Ascending aorta (tissue), 2 donors: ENCODE results near the gene ESRRA. TPM values are rescaled to one million over a fixed set of nuclear protein-coding genes. Genes with fewer than 3 reads are reported as not detected.

Experiments
- DNase-seq, 2 donors: peaks; one replicate each; pipeline ENCODE4 v3.0.0-alpha.2; 2019; ENCODE audit warnings: low spot score in 2 of 2
- H3K27ac ChIP-seq, 2 donors: fragments of 200-600 bp; sonication (generic); one replicate each; pipeline ENCODE4 v1.5.1; 2016 to 2017; ENCODE audit warnings: mild to moderate bottlenecking in 1 of 2
- H3K27me3 ChIP-seq: fragments of 200-600 bp; sonication (generic); one replicate; pipeline ENCODE4 v1.5.1; 2017
- H3K36me3 ChIP-seq, 2 donors: fragments of 200-600 bp; sonication (generic); one replicate each; pipeline ENCODE4 v1.5.1; 2016
- H3K4me1 ChIP-seq, 2 donors: fragments of 200-600 bp; sonication (generic); one replicate each; pipeline ENCODE4 v1.5.1; 2016 to 2017; ENCODE audit warnings: mild to moderate bottlenecking in 1 of 2
- H3K4me3 ChIP-seq, 2 donors: fragments of 200-600 bp; sonication (generic); one replicate each; pipeline ENCODE4 v1.5.1; 2016 to 2017; ENCODE audit warnings: mild to moderate bottlenecking in 1 of 2
- H3K9me3 ChIP-seq, 2 donors: fragments of 200-600 bp; sonication (generic); one replicate each; pipeline ENCODE4 v1.5.1; 2016
- intact Hi-C: fragments of 100-400 bp; cut with DNase I; formaldehyde crosslinking; loops from one replicate; pipeline ENCODE4 v1.15.1; 2023
- total RNA-seq: library from RNA; depleted of rRNA; stranded (reverse); fragments of >200 nt; gene quantifications from one replicate; pipeline ENCODE4 v1.1.0, GENCODE V29; 2016
- TF ChIP-seq, protein P1 (sequence below), 3 experiments: fragments of 200-600 bp in 2 of 3; fragments of 450-650 bp in 1 of 3; sonication (generic) in 2 of 3; IDR thresholded peaks; one replicate each; pipeline ENCODE4 v1.5.1; 2016 to 2019; ENCODE audit warnings: antibody characterized with exemption in 3 of 3, mild to moderate bottlenecking in 1 of 3, moderate library complexity in 1 of 3

ESRRA gene
- total RNA-seq, 1 donor from 2014 or later, result 53.4 TPM

DNA sequence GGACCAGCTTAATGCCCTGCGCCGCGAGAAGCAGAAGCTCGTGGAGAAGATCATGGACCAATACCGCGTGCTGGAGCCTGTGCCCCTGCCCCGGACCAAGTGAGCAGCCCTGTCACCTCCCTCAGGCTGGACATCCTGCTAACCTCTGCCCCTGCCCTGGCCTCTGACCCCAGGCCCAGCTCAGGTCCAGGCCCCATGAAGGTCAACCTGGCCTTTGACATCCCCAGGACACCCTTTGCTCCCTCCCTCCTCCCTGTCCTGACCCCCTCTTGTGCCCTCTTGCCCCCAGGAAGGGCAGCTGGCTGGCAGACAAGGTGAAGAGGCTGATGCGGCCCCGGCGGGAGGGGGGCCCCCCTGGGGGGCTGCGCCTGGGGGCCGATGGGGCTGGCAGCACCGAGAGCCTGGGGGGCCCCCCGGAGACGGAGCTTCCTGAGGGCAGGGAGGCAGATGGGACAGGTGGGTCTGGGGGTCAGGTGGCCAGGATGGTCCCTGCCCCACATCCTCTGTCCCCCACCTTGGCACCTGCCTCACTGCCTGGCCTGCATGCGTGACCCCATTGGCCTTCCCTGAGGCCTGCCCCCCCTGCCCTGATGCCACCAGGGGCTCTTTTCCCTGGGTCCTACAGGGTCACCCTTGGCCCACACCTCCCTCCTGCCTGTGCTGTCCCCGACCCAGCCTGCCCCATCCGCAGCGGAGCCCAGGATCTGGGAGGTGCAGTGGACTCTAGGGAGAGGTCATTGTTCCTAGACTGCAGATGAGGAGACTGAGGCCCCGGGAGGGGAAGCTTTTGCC lies 48.6 kb downstream of the ESRRA start:
- no peaks in the 10 kb centered on the region for H3K36me3 ChIP-seq
- H3K4me3 ChIP-seq, result no peak overlapping the region
- H3K9me3 ChIP-seq, result no peaks in the 10 kb centered on the region
- DNase-seq, result no peak
- H3K4me1 ChIP-seq, result peaks cover 9 to 18% of the 10 kb centered on the region in 2 donors
- H3K27ac ChIP-seq, result no peak overlapping the region
- H3K27me3 ChIP-seq, result no peaks in the 10 kb centered on the region
- TF ChIP-seq, protein P1, sequence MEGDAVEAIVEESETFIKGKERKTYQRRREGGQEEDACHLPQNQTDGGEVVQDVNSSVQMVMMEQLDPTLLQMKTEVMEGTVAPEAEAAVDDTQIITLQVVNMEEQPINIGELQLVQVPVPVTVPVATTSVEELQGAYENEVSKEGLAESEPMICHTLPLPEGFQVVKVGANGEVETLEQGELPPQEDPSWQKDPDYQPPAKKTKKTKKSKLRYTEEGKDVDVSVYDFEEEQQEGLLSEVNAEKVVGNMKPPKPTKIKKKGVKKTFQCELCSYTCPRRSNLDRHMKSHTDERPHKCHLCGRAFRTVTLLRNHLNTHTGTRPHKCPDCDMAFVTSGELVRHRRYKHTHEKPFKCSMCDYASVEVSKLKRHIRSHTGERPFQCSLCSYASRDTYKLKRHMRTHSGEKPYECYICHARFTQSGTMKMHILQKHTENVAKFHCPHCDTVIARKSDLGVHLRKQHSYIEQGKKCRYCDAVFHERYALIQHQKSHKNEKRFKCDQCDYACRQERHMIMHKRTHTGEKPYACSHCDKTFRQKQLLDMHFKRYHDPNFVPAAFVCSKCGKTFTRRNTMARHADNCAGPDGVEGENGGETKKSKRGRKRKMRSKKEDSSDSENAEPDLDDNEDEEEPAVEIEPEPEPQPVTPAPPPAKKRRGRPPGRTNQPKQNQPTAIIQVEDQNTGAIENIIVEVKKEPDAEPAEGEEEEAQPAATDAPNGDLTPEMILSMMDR (IDR thresholded peaks at IDR 0.05), result no peak
- intact Hi-C loops, result no loop called here

DNA sequence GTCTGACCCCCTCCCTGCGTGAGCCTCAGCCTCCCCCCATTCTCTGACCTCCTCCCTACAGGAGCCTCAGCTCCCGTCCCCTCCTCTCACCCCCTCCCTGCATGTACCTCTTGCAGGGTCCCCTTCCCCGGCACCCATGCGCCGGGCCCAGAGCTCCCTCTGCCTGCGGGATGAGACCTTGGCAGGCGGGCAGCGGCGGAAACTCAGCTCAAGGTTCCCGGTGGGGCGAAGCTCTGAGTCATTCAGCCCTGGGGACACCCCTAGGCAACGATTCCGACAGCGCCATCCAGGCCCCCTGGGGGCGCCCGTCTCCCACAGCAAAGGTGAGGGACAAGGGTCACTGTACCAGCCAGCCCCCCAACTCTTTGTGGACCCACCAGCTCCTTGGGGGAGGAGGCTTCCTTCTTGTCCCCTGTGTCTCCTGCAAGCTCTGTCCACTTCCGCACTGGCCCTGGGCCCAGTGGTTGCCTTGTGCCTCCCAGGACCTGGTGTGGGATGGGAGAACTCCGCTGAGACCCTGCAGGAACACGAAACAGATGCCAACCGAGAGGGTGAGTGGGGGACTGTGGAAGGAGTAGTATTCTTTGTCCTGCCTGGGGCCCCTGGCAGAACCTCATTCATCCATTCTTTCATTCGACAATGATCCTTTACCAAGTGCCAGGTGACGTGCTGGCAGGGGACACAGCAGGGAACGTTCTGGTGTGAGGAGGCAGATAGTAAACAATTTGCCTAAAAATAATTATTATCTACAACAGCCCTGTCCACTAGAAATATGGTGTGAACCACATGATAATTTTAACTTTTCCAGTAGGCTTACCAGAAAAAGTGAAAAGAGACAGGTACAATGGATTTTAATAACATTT lies 50.0 kb downstream of the ESRRA start:
- H3K4me3 ChIP-seq, result peak overlapping the region; percentile 46 to 57
- H3K27ac ChIP-seq, result no peak overlapping the region
- H3K36me3 ChIP-seq, result no peaks in the 10 kb centered on the region
- no peaks in the 10 kb centered on the region for H3K27me3 ChIP-seq
- DNase-seq, result peak; percentile 43 to 89
- H3K9me3 ChIP-seq, result no peaks in the 10 kb centered on the region
- intact Hi-C loops, result loop anchor here (1.0 to 5.0 kb wide), 3 partner anchors 13 to 297 kb away; partner anchors contain the start of gene PRDX5
- TF ChIP-seq, protein P1 (IDR thresholded peaks at IDR 0.05), result peak; percentile 74 to 87 (median 83)
- H3K4me1 ChIP-seq, result peaks cover 20 to 29% of the 10 kb centered on the region in 2 donors

DNA sequence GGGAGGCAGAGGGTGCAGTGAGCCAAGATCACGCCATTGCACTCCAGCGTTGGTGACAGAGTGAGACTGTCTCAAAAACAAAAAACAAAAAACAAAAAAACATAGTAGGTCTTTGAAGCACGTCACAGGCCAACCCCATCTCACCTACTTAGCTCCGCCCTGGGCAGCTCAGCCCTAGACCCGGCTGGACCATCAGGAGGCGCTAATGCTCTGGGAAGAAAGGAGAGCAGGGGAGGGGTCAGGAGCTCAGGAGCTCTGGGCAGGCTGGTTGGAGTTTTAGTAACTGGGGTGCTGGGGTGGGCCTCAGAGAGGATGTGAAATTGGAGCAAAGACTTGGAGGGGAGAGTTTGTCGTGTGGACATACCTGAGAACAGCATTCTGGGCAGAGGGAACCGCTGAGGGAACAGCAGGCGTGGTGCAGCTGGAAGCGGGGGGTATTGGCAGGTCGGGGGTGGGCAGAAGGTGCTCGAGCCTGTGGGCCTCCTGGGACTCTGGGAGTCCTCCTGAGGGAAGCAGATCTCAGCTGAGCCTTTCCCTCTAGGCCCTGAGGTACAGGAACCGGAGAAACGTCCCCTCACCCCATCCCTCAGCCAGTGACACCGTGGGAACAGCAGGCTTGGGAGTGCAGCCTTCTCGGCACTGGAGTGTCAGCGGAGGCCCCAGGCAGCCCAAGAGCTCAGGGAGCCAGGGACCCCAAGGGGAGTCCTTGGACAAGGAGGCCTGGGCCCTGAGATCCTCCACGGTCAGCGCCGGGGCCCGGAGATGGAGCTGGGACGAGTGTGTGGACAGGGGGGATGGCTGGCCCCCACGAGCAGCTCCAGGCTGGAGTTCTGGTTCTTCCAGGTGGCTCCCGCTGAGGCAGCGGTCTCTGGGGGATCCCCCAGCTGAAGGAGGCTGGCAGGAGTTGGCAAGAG lies 51.4 kb downstream of the ESRRA start:
- Histone ChIP-seq H3K4me3 (no peak overlapping the region), H3K27ac (peak overlapping the region in 1 of 2 donors; percentile 88)
- intact Hi-C loops, result loop anchor here (5.0 kb wide), 1 partner anchor 296 kb away; no protein-coding TSS in a partner anchor

DNA sequence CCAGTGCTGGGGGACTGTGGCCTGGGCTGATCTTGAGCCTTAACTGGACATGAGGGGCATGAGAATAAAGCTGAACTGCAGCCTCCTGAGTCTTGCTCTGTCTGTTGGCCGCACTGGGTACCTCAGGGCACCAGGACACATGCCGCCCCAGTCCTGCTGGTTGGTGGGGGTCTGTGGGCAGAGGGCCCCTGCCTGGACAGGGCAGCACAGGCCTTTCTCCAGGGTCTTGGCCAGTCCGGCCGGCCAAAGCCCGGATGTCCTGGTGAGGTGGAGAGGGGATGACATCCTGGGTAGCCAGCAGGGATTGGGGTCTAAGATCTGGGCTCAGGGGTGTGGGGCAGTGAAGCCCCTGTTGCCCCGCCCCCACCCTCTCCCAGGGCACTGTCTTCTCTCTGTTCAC lies 52.1 kb downstream of the ESRRA start:
- intact Hi-C loops, result loop anchor here (5.0 kb wide), 1 partner anchor 295 kb away; no protein-coding TSS in a partner anchor
- TF ChIP-seq, protein P1 (IDR thresholded peaks at IDR 0.05), result no peak
- Histone ChIP-seq H3K4me3 (no peak overlapping the region), H3K27ac (peak overlapping the region; percentile 84 to 88), H3K36me3 (peaks cover 19 to 20% of the 10 kb centered on the region in 2 donors), H3K27me3 (no peaks in the 10 kb centered on the region), H3K4me1 (peaks cover 20 to 32% of the 10 kb centered on the region in 2 donors), H3K9me3 (no peaks in the 10 kb centered on the region)
- DNase-seq, result no peak

More for the DNA sequence above, 51.4 kb downstream of the ESRRA start:
- Histone ChIP-seq H3K4me1 (peaks cover 20 to 32% of the 10 kb centered on the region in 2 donors), H3K27me3 (no peaks in the 10 kb centered on the region), H3K9me3 (no peaks in the 10 kb centered on the region), H3K36me3 (peaks cover 12 to 13% of the 10 kb centered on the region in 2 donors)
- TF ChIP-seq, protein P1 (IDR thresholded peaks at IDR 0.05), result peak in 2 of 3 experiments; percentile 13 to 16
- no peak for DNase-seq
